Activated CD4-positive, CD25-positive, alpha-beta regulatory T cell treated with anti-CD3 and anti-CD28 coated beads, Interleukin-2, amount 50 U/mL, for 72 hours (primary cell): ENCODE measurements around the gene ATP6V1G3.
"Not testable (repeated sequence)": the region's sequence is repeated elsewhere in the genome, so short reads cannot be mapped to it uniquely, and the experiment has no call there.

ENCODE experiments used
- DNase-seq: peaks from one replicate; pipeline ENCODE4 v3.0.0; 2021

ATP6V1G3 gene

GRCh38 chr1:198540580-198540979, at the start of gene ATP6V1G3:
ATP6V1G3 (minus strand) TSS chr1:198540680; CDS start chr1:198540650, 30 bp downstream.
- DNase-seq = no peak

- DNase-seq = no peak
These were observed 48.4 kb upstream of the ATP6V1G3 start for GRCh38 chr1:198588845-198589244.

- DNase-seq = no peak
These were observed 43.7 kb upstream of the ATP6V1G3 start for GRCh38 chr1:198584163-198584562.

GRCh38 chr1:198583209-198583802, 42.8 kb upstream of the ATP6V1G3 start:
- DNase-seq = not testable (repeated sequence)

GRCh38 chr1:198577444-198577843, 37.0 kb upstream of the ATP6V1G3 start:
- no peak for DNase-seq

- no peak for DNase-seq
These were observed 35.5 kb upstream of the ATP6V1G3 start for GRCh38 chr1:198575798-198576641.

- no peak for DNase-seq
These were observed 34.8 kb upstream of the ATP6V1G3 start for GRCh38 chr1:198575292-198575691.

GRCh38 chr1:198574325-198574724, 33.8 kb upstream of the ATP6V1G3 start:
- no peak for DNase-seq

GRCh38 chr1:198564716-198565115, 24.2 kb upstream of the ATP6V1G3 start:
- DNase-seq = no peak

GRCh38 chr1:198564157-198564556, 23.7 kb upstream of the ATP6V1G3 start:
- DNase-seq = no peak

GRCh38 chr1:198563583-198563982, 23.1 kb upstream of the ATP6V1G3 start:
- no peak for DNase-seq

GRCh38 chr1:198560161-198560560, 19.7 kb upstream of the ATP6V1G3 start:
- DNase-seq = no peak

- DNase-seq = no peak
These were observed 18.9 kb upstream of the ATP6V1G3 start for GRCh38 chr1:198559362-198559761.

GRCh38 chr1:198558402-198558801, 17.9 kb upstream of the ATP6V1G3 start:
- no peak for DNase-seq

GRCh38 chr1:198556971-198557370, 16.5 kb upstream of the ATP6V1G3 start:
- DNase-seq = peak; percentile 39

GRCh38 chr1:198552668-198553416, 12.4 kb upstream of the ATP6V1G3 start:
- no peak for DNase-seq

GRCh38 chr1:198550941-198551524, 10.6 kb upstream of the ATP6V1G3 start:
- no peak for DNase-seq

- no peak for DNase-seq
These were observed 9.4 kb upstream of the ATP6V1G3 start for GRCh38 chr1:198549866-198550265.

- no peak for DNase-seq
These were observed 8.4 kb upstream of the ATP6V1G3 start for GRCh38 chr1:198548890-198549289.

GRCh38 chr1:198545156-198545555, 4.7 kb upstream of the ATP6V1G3 start:
- DNase-seq = no peak

- no peak for DNase-seq
These were observed 3.8 kb upstream of the ATP6V1G3 start for GRCh38 chr1:198544265-198544664.

GRCh38 chr1:198543670-198544260, 3.3 kb upstream of the ATP6V1G3 start:
- no peak for DNase-seq

GRCh38 chr1:198542632-198543031, 2.2 kb upstream of the ATP6V1G3 start:
- DNase-seq = no peak
